ENCODE results near the gene IFIT3.
A peak's percentile ranks its signal among the peaks of the same experiment; 100 is the strongest.

The IFIT3 gene

GRCh38 chr10:89345367-89346000 is 17.7 kb downstream of the IFIT3 start:
- no peak for DNase-seq (ENCODE audit: low read depth)
- no peak for TF ChIP-seq CTCF (IDR thresholded peaks at IDR 0.05; ENCODE audit: insufficient read depth, low read depth, low read length, missing control alignments)
- H3K4me3 ChIP-seq (ENCODE audit: low read depth, low read length), result no peak overlapping the region

GRCh38 chr10:89346405-89347254 is 18.8 kb downstream of the IFIT3 start:
- H3K4me3 ChIP-seq (ENCODE audit: low read depth, low read length), result no peak overlapping the region
- no peak for DNase-seq (ENCODE audit: low read depth)
- no peak for TF ChIP-seq CTCF (IDR thresholded peaks at IDR 0.05; ENCODE audit: insufficient read depth, low read depth, low read length, missing control alignments)

GRCh38 chr10:89347701-89348457 is 20.1 kb downstream of the IFIT3 start:
- DNase-seq (ENCODE audit: low read depth), result no peak
- no peak overlapping the region for H3K4me3 ChIP-seq (ENCODE audit: low read depth, low read length)

GRCh38 chr10:89348481-89348880 is 20.7 kb downstream of the IFIT3 start:
- no peak overlapping the region for H3K4me3 ChIP-seq (ENCODE audit: low read depth, low read length)
- no peak for TF ChIP-seq CTCF (IDR thresholded peaks at IDR 0.05; ENCODE audit: insufficient read depth, low read depth, low read length, missing control alignments)
- no peak for DNase-seq (ENCODE audit: low read depth)

More at GRCh38 chr10:89347701-89348457, 20.1 kb downstream of the IFIT3 start:
- TF ChIP-seq CTCF (IDR thresholded peaks at IDR 0.05; ENCODE audit: insufficient read depth, low read depth, low read length, missing control alignments), result no peak

- DNase-seq (ENCODE audit: low read depth), result no peak
- no peak overlapping the region for H3K4me3 ChIP-seq (ENCODE audit: low read depth, low read length)
- no peak for TF ChIP-seq CTCF (IDR thresholded peaks at IDR 0.05; ENCODE audit: insufficient read depth, low read depth, low read length, missing control alignments)
These were observed 21.2 kb downstream of the IFIT3 start for GRCh38 chr10:89348975-89349374.

- peak overlapping the region; percentile 44 for H3K4me3 ChIP-seq (ENCODE audit: low read depth, low read length)
- DNase-seq (ENCODE audit: low read depth), result peak; percentile 64
These were observed 23.0 kb downstream of the IFIT3 start for GRCh38 chr10:89350631-89351315.
